Activated naive CD4-positive, alpha-beta T cell treated with anti-CD3 and anti-CD28 coated beads, Interleukin-2, amount 50 U/mL, for 24 hours (primary cell): ENCODE results near the gene LRRC53.

ENCODE experiments used
- H3K27ac Mint-ChIP-seq: one replicate; pipeline ENCODE4 v1.8.0; 2021; ENCODE audit warnings: mild to moderate bottlenecking, mixed read lengths
- H3K27me3 Mint-ChIP-seq: one replicate; pipeline ENCODE4 v1.8.0; 2021; ENCODE audit warnings: mixed read lengths
- H3K36me3 Mint-ChIP-seq: one replicate; pipeline ENCODE4 v1.8.0; 2021; ENCODE audit warnings: mixed read lengths
- H3K4me1 Mint-ChIP-seq: one replicate; pipeline ENCODE4 v1.8.0; 2021; ENCODE audit warnings: mixed read lengths
- H3K4me3 Mint-ChIP-seq: one replicate; pipeline ENCODE4 v1.8.0; 2021; ENCODE audit warnings: mild to moderate bottlenecking, mixed read lengths
- H3K9me3 Mint-ChIP-seq: one replicate; pipeline ENCODE4 v1.8.0; 2021; ENCODE audit warnings: mixed read lengths

Gene LRRC53

DNA sequence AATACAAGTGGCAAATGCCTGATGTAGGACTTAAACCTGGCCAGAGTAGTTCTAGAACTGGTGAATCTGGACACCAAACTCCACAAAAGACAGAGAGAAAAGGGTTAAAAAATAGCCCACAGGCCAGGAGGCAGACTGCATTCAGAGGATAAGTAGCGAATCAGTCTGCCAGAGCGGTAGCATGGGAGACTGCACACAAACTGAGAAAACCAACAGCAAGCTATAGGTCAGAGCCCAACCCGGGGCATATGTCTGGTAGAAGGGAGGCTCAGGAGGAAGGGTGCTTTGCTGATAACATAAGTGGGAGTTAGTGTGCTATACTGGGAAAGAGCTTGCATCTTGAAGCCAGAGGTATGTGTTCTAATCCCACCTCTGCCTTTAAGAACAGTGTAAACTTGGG lies 4.0 kb downstream of the LRRC53 start:
- H3K27me3 Mint-ChIP-seq = peaks cover 3% of the 10 kb centered on the region
- H3K9me3 Mint-ChIP-seq = no peaks in the 10 kb centered on the region
- no peak overlapping the region for H3K4me3 Mint-ChIP-seq
- no peaks in the 10 kb centered on the region for H3K4me1 Mint-ChIP-seq
- no peaks in the 10 kb centered on the region for H3K36me3 Mint-ChIP-seq
- no peak overlapping the region for H3K27ac Mint-ChIP-seq

DNA sequence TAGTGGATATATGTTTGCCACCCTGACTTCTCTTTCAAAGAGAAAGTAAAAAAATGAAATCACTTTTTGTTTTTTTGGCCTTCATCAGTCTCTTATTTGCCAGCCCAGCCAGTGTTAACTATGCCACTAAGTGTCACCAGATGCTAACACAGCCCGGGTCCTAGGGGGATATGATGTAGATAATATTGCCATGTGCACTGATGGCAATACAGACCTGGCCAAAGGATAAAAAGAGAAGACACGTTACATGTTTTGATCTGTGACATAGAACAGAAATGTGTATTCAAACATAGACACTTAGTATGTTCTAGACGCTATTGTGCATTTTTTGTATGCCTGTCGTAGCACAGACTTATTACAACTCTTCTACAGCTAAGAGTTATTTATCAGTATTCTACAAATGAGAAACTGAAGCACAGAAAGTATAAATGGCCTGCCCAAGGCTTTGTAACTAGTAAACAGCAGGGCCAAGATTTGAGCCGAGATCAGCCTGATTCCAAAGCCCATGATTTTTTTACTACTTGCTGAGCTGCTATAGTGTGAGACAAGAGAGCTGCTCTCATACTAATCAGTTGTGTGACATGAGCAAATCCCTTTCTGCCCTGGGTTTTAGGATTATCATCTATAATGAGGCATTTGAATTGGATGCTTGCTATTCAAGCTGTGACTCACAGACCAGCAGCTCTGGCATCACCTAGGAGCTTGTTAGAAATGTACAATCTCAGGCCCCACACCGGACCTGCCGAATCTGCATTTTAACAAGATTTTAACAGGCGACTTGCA lies 6.3 kb downstream of the LRRC53 start:
- H3K9me3 Mint-ChIP-seq = no peaks in the 10 kb centered on the region
- H3K36me3 Mint-ChIP-seq = no peaks in the 10 kb centered on the region

DNA sequence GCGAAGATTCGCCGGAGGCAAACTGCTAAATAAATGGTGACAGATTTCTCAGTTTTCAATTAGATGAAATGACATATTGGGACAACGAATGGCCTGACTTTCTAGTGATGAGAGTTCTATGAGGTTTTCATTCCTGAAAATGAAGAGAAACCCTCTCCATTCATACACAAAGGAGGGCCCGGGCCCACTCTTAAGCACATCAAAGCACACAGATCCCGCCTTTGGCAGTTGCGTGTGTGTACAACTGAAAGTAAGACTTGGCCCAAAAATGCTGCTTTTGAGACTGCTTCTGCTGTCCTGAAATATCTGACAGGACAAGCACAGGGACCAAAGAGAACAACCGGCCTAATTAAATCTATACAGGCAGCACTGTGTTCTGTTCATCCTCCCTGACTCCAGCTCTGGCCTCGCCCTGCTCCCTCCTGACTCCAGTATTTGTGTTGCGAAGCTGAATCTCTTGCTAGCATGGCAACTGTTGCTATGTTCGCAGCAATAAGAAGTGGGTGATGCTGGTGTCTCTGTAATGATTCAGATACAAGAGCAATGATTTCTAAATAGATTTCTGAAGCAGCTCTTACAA lies 7.4 kb downstream of the LRRC53 start:
- Mint-ChIP-seq H3K4me1 (no peaks in the 10 kb centered on the region), H3K9me3 (no peaks in the 10 kb centered on the region), H3K4me3 (no peak overlapping the region), H3K36me3 (no peaks in the 10 kb centered on the region), H3K27me3 (no peaks in the 10 kb centered on the region), H3K27ac (no peak overlapping the region)

More for the DNA sequence above, 6.3 kb downstream of the LRRC53 start:
- Mint-ChIP-seq H3K4me1 (no peaks in the 10 kb centered on the region), H3K27me3 (no peaks in the 10 kb centered on the region), H3K4me3 (no peak overlapping the region), H3K27ac (no peak overlapping the region)

DNA sequence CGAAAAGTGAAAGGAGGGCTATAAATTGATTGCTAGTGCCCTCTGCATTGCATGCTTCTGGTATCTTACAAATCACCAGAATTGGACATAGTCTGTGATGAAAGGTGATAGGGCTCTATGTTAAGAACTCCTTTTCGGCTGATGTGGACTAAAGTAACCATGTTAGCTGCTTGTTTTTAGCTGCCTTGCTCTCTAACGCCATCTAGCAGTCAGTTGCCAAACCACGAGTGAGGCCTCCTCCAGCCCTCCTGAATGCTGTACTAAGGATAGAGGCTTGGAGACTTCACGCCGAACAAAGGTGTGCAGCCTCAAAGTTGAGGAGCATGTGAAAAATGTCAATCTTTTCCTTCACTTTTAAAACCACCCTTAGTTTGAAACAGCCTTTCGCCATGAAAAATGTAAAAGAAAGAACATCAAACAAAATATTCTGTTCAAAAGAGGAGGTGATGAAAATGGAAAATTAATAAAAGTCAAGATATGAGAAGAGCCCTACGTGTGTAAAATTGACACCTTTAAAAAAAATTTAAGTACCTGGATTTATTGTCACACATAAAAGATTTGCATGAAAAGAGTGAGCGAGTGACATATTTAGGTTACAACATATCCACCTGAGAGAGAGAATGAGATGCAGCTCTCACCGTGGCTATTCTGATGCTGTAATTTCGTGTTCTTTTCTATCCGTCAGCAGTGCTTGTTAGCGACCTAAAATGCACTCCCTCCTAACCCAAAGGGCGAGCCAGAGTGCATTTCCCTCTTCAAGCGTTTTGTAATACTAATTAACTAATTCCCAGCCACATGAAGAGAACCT lies 8.1 kb downstream of the LRRC53 start:
- Mint-ChIP-seq H3K36me3 (no peaks in the 10 kb centered on the region), H3K27me3 (no peaks in the 10 kb centered on the region), H3K4me1 (no peaks in the 10 kb centered on the region), H3K9me3 (no peaks in the 10 kb centered on the region), H3K27ac (no peak overlapping the region), H3K4me3 (no peak overlapping the region)

DNA sequence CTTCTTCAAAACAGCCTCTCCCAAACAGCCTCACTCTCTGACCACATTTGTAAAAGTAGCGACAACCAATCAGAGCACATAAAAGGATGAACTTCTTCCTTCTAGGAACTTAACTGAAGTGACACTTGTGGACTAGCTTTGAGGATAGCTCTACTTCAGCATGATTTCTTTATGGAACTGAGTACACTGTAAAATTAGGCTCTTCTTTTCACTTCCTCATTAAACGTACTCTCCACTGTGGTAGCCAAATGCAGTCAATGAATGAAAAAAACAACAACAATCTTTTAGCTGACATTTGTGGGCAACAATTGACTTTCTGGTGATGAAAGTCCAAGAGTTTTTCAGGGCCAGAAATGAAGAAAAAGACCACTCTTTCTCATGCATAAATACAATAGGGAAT lies 9.6 kb downstream of the LRRC53 start:
- Mint-ChIP-seq H3K4me1 (no peaks in the 10 kb centered on the region), H3K9me3 (no peaks in the 10 kb centered on the region), H3K36me3 (no peaks in the 10 kb centered on the region), H3K27me3 (no peaks in the 10 kb centered on the region), H3K27ac (no peak overlapping the region), H3K4me3 (no peak overlapping the region)

DNA sequence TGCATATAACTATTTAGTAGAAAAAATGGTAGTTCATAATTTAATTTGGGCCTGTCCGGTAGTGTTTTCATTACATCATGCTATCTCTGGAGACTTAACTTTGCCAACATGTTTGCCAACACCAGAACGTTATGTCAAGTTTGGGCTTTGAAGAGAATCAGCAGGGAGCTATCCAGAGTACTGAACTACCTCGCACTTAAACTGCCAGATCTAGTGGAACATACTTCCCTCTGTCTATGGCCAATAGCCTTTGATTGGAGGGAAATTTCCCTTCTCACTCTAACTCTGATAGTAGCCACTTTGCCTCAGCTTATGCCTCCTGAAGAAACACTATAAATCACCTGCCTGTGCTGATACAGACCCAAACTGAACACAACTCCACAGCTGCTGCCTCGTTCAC lies 10.0 kb downstream of the LRRC53 start:
- Mint-ChIP-seq H3K4me1 (no peaks in the 10 kb centered on the region), H3K9me3 (no peaks in the 10 kb centered on the region), H3K27me3 (no peaks in the 10 kb centered on the region), H3K27ac (no peak overlapping the region), H3K36me3 (no peaks in the 10 kb centered on the region), H3K4me3 (no peak overlapping the region)

DNA sequence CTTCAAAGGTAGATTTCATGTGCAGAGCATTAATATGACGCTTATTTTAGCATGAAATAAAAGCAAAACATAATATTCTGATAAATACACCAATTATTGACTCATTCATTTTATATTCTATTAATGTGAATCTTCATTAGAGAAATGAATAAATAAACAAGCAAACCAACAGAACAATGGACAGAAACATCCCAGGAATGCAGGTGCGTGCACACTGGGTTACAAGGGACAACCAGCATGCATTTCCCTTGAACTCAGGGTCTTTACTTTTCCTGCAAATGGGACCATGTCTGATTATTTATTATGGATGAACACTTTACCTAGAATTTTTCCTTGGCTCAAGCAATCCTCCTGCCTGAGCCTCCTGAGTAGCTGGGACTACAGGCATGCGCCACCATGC lies 13.5 kb downstream of the LRRC53 start:
- Mint-ChIP-seq H3K4me1 (no peaks in the 10 kb centered on the region), H3K27me3 (no peaks in the 10 kb centered on the region), H3K4me3 (no peak overlapping the region), H3K36me3 (no peaks in the 10 kb centered on the region), H3K9me3 (no peaks in the 10 kb centered on the region), H3K27ac (no peak overlapping the region)

DNA sequence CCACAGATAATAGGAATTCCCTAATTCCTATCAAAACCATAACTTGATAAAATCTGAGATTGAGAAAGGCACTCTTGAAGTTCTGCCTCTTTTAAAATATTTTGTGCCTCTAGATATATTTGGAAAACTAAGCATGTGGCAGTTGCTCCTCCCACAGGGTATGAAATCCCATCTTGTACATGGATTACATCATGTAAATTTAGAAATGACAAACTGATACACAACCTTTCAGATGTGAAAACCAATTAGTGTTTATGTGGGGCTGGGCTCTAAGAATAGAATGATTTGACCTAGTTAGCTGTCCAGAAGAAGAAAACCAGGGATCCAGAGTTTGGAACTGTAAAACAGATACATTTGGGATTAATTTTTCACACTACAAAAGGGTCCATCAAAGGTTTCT lies 15.7 kb downstream of the LRRC53 start:
- Mint-ChIP-seq H3K36me3 (no peaks in the 10 kb centered on the region), H3K27ac (no peak overlapping the region), H3K4me3 (no peak overlapping the region), H3K27me3 (no peaks in the 10 kb centered on the region), H3K9me3 (no peaks in the 10 kb centered on the region), H3K4me1 (no peaks in the 10 kb centered on the region)

DNA sequence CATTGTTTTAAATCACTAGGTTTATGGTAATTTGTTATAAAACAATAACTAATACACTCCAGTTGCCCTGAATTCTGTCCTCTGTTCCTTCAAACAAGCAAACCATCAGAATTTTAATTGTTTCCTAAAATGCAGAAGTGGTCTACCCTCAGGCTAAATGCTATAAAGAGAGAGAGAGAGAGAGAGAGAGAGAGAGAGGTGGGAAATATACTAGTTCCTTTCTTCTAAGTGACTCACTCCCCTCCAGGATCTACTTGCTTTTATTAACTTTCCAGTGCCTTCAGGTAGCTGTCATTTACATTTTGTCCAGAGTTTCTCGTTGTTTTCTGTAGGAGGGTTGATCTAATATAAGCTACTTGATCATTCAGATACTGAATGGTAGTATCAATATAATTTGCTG lies 26.4 kb downstream of the LRRC53 start:
- H3K36me3 Mint-ChIP-seq = no peaks in the 10 kb centered on the region
- H3K27ac Mint-ChIP-seq = no peak overlapping the region
- H3K4me3 Mint-ChIP-seq = no peak overlapping the region

DNA sequence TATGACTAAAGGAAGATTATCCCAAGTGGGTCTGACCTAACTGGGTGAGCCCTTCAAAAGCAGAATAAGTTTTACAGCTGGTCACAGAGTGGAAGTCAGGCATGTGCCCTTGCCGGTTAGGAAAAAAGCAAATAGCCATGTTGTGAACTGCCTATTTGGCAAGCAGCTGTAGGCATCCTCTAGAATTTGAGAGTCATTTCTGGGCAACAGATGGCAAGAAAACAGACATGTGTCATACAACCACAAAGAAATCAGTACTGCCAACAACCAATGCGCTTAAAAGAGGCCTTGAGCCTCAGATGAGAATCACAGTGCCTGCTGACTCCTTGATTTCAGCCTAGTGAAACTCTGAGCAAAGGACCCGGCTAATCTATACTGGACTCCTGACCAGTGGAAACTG lies 26.8 kb downstream of the LRRC53 start:
- Mint-ChIP-seq H3K36me3 (no peaks in the 10 kb centered on the region), H3K9me3 (peaks cover 5% of the 10 kb centered on the region), H3K4me3 (no peak overlapping the region), H3K27me3 (peaks cover 2% of the 10 kb centered on the region), H3K4me1 (no peaks in the 10 kb centered on the region), H3K27ac (no peak overlapping the region)

More for the DNA sequence above, 26.4 kb downstream of the LRRC53 start:
- Mint-ChIP-seq H3K27me3 (peaks cover 2% of the 10 kb centered on the region), H3K9me3 (peaks cover 5% of the 10 kb centered on the region), H3K4me1 (no peaks in the 10 kb centered on the region)

DNA sequence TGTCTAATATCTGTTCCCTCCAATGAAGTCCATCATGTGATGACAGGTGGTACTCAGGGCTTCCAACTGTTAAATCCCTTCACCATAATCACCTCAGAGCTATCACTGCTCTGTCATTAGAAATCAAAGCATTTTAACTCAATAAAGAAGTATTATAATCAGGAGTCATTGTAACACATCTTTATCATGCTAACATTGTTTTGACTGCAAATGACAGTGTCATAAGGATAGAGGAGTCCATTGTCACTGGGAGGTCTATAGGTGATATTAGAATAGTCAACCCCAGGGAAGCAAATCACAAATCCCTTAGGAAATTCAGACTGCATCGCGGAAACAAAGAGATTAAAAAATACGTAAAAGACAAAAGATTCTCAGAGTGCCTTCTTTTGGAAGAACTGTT lies 30.8 kb downstream of the LRRC53 start:
- Mint-ChIP-seq H3K27me3 (no peaks in the 10 kb centered on the region), H3K27ac (no peak overlapping the region), H3K4me1 (no peaks in the 10 kb centered on the region), H3K9me3 (no peaks in the 10 kb centered on the region), H3K36me3 (no peaks in the 10 kb centered on the region), H3K4me3 (no peak overlapping the region)

DNA sequence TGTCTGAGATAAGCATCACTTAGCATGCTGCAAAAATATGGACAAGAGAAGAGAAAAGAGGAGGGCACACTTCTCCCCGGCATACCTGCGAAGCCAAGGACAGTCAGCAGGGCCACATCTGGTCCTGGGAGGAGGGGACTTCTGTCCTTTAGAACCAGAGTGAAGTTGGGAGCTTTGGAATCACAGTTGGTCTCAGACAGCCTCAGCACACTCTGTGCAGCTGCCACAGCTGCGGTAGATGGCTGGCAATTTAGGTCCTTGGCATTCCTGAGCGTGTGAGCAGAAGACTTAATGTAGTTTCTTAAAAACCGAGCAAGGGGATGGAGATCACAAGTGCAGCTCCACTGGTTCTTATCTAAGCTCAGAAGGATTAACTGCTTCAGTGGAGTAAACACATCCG lies 32.3 kb downstream of the LRRC53 start:
- no peaks in the 10 kb centered on the region for H3K4me1 Mint-ChIP-seq
- H3K27me3 Mint-ChIP-seq = no peaks in the 10 kb centered on the region
- H3K9me3 Mint-ChIP-seq = no peaks in the 10 kb centered on the region

DNA sequence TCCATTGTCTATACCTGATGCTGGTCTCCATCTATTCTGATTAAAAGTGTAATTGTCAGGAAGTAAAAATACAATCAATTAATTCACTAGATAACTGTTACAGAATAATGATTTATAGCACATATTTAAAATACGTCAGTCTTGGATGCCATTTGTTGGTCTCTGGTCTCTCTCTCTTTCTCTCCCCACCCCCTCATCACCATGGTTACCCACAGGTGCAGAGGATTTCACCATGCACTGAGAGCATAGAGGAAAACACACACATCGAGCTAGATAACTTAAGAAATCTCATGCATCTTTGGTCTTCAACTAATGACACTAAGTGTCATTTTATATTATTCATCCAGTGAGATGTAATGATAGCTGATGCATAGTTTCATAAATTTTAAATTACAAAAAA lies 33.4 kb downstream of the LRRC53 start:
- Mint-ChIP-seq H3K4me1 (no peaks in the 10 kb centered on the region), H3K9me3 (no peaks in the 10 kb centered on the region), H3K36me3 (no peaks in the 10 kb centered on the region), H3K27ac (no peak overlapping the region), H3K4me3 (no peak overlapping the region), H3K27me3 (no peaks in the 10 kb centered on the region)

More for the DNA sequence above, 32.3 kb downstream of the LRRC53 start:
- Mint-ChIP-seq H3K36me3 (no peaks in the 10 kb centered on the region), H3K27ac (no peak overlapping the region), H3K4me3 (no peak overlapping the region)

DNA sequence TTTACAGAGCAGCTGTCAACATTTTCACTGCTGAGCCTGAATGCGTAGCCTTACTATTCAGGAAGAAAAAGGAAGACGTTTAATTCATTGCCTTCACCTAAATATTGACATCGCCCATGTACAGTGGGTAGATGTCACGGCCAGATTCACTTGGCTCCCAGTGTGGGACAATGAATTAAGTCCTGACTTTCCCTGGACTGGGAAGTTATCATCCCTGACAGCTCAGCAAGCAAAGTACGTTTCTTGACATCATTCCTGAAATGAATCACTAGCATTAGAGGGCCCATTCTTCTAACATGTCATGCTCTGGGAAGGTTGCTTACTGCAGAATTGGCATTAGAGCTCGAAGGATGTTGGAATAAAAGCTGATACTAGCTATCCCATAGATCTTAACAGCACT lies 37.8 kb downstream of the LRRC53 start:
- Mint-ChIP-seq H3K4me1 (no peaks in the 10 kb centered on the region), H3K4me3 (no peak overlapping the region), H3K9me3 (no peaks in the 10 kb centered on the region), H3K27ac (no peak overlapping the region), H3K36me3 (no peaks in the 10 kb centered on the region), H3K27me3 (no peaks in the 10 kb centered on the region)

DNA sequence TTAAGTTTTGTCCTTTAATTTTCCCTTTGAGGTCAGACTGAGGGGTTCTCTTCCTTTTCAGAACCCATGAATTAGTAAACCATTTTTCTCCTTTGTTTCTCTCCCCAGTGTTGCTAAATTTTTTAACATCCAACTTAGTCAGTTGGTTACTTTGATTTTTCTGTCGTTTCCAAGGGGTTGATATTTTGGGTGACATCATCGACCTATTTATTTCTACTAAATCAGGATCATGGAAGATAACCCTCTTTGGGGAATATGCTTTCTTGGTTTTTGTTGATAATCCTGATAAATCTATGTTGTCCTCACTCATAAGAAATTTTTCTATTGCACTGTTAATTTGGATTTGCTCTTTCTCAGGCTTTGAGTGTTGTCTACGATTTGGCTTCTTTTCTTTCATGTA lies 40.9 kb downstream of the LRRC53 start:
- no peaks in the 10 kb centered on the region for H3K27me3 Mint-ChIP-seq
- no peak overlapping the region for H3K27ac Mint-ChIP-seq
- no peaks in the 10 kb centered on the region for H3K9me3 Mint-ChIP-seq
- H3K36me3 Mint-ChIP-seq = no peaks in the 10 kb centered on the region
- no peak overlapping the region for H3K4me3 Mint-ChIP-seq
- H3K4me1 Mint-ChIP-seq = no peaks in the 10 kb centered on the region

DNA sequence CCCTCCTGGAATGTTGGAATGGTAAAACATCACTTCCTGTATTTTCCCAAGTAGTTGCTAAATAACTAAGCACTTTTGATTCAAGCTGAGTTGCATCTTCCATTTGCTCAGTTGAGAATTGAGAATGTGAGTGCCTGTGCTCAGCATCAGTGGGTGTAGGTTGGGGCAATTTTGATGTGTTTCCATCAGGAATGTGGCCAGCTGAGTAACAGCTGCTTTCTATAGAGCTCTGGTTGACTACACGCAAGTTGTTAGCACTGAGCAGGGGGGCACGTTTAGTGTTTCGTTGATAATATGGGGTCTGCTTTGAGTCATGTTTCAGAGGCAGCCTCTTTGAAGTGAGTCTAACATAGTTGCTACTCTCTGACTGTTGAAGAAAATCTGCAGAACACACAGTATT lies 41.5 kb downstream of the LRRC53 start:
- Mint-ChIP-seq H3K27ac (no peak overlapping the region), H3K9me3 (no peaks in the 10 kb centered on the region), H3K4me3 (no peak overlapping the region), H3K27me3 (no peaks in the 10 kb centered on the region), H3K4me1 (no peaks in the 10 kb centered on the region), H3K36me3 (no peaks in the 10 kb centered on the region)
